GM12892 (cell line): ENCODE measurements around the gene ZNF414.

Source experiments
- POLR2A ChIP-seq: IDR thresholded peaks from 2 replicates; pipeline ENCODE4 v1.6.1; 2011; ENCODE audit warnings: low read depth, low read length, control low read depth
- POLR2AphosphoS5 ChIP-seq: IDR thresholded peaks from 2 replicates; pipeline ENCODE4 v1.6.1; 2011; ENCODE audit warnings: low read depth, low read length, control low read depth

DNA sequence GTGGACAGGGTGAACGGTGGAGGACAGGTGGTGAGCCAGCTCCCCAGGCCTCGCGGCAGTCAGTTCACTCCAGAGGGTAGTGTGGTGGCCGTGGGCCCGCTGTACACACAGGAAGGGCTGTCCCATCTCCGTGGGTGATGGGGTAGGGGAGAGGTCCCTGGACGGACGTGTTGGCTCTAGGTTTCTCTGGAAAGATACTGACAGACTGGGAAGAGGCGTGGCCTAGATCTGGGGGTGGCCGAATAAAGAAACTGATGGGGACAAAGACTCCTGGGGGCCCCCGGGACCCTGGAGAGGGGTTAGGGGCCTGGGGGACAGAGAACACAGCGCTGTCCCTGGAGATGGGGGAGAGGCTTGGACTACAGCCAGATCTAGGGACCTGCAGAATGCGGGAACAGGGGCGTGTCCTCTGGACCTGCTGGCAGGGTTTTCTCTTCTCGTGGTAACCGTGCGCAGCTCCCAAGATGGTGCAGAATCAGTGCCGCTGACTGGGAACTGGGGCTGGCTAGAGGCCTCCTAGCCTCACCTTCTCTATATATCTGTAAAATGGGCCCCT lies 7.5 kb downstream of the ZNF414 start:
- TF ChIP-seq POLR2A (no peak), POLR2AphosphoS5 (no peak; the same call in 1 of the 2 replicates)
